ENCODE results near the gene PDLIM7.

Gene PDLIM7

GRCh38 chr5:177433658-177434217 is 63.7 kb downstream of the PDLIM7 start:
- in situ Hi-C loops (cut with HindIII; ENCODE audit: low sequenced_read_pairs), result loop anchor here (25.0 kb wide), 1 partner anchor 321 kb away; no protein-coding TSS in a partner anchor
